WTC11 (cell line): Measurements from ENCODE around the gene EME2.

Experiments used
- ATF1 ChIP-seq: sonication (generic); formaldehyde crosslinking; IDR thresholded peaks from 2 replicates; pipeline ENCODE4 v1.8.1; 2023; ENCODE audit warnings: mild to moderate bottlenecking, moderate library complexity, missing genetic modification reagents
- CREB1 ChIP-seq: sonication (generic); formaldehyde crosslinking; IDR thresholded peaks from 2 replicates; pipeline ENCODE4 v1.8.0; 2023; ENCODE audit warnings: mild to moderate bottlenecking, missing genetic modification reagents
- CTCF ChIP-seq: fragments of 200-600 bp; IDR thresholded peaks from 2 replicates; pipeline ENCODE4 v1.8.0; 2022; ENCODE audit warnings: antibody characterized with exemption
- PREB ChIP-seq: sonication (generic); formaldehyde crosslinking; IDR thresholded peaks from 2 replicates; pipeline ENCODE4 v1.8.1; 2022; ENCODE audit warnings: mild to moderate bottlenecking, missing genetic modification reagents, moderate library complexity, borderline replicate concordance
- ZNF138 ChIP-seq: sonication (generic); formaldehyde crosslinking; conservative IDR thresholded peaks from 2 replicates; pipeline ENCODE4 v1.8.1; 2022; ENCODE audit warnings: mild to moderate bottlenecking, moderate library complexity, missing genetic modification reagents

GRCh38 chr16:1763521-1764511 lies 8.8 kb upstream of the EME2 start:
- peak; percentile 48 for TF ChIP-seq CTCF
- TF ChIP-seq ATF1 (CRISPR knock-in tag): 0 out of 2 replicates have a peak, but pooled peaks have one; percentile 18
- TF ChIP-seq ZNF138 (CRISPR knock-in tag): 0 out of 2 replicates have a peak, but pooled peaks have one; percentile 40
- no peak for TF ChIP-seq CREB1 (CRISPR knock-in tag)
- peak; percentile 51; the same call in 1 of the 2 replicates for TF ChIP-seq PREB (CRISPR knock-in tag)
